ENCODE results near the gene CD34. TPM values are rescaled to one million over a fixed set of nuclear protein-coding genes. Genes with fewer than 3 reads are reported as not detected.
"Not testable (repeated sequence)": the region's sequence is repeated elsewhere in the genome, so short reads cannot be mapped to it uniquely, and the experiment has no call there.

The CD34 gene
- total RNA-seq, 6 experiments from 2014 or later, result 0.70 to 2.7 (median 2.2) TPM

GRCh38 chr1:207882692-207883091 is 28.2 kb downstream of the CD34 start:
- H3K4me3 ChIP-seq, result no peak overlapping the region
- intact Hi-C loops (cut with DNase I), result no loop called here
- peaks cover 0 to 8% (median 0%) of the 10 kb centered on the region in 4 donors for H3K4me1 ChIP-seq
- no peaks in the 10 kb centered on the region for H3K36me3 ChIP-seq
- H3K27me3 ChIP-seq, result no peaks in the 10 kb centered on the region
- no peak for ATAC-seq
- H3K9me3 ChIP-seq, result no peaks in the 10 kb centered on the region
- TF ChIP-seq CTCF (IDR thresholded peaks at IDR 0.05), result no peak
- no peak for TF ChIP-seq POLR2A (IDR thresholded peaks at IDR 0.05)
- no peak for DNase-seq
- WGBS (ENCODE audit: insufficient coverage, low coverage, low lambda C conversion rate, missing lambda C conversion rate), result 46% methylated on average over 3 of the region's 3 CpGs
- peak overlapping the region in 2 of 3 donors; percentile 25 to 26 for H3K27ac ChIP-seq

- TF ChIP-seq POLR2A (IDR thresholded peaks at IDR 0.05) (no peak), CTCF (IDR thresholded peaks at IDR 0.05) (no peak)
- intact Hi-C loops (cut with DNase I), result no loop called here
These were observed 32.0 kb downstream of the CD34 start for GRCh38 chr1:207878939-207879338.

GRCh38 chr1:207877914-207878313 is 33.0 kb downstream of the CD34 start:
- H3K4me1 ChIP-seq; H3K9me3 ChIP-seq; intact Hi-C loops (cut with DNase I); H3K36me3 ChIP-seq; ATAC-seq; H3K27ac ChIP-seq; H3K4me3 ChIP-seq; H3K27me3 ChIP-seq; DNase-seq: not testable (repeated sequence)
- 58% methylated on average over 3 of the region's 5 CpGs for WGBS (ENCODE audit: insufficient coverage, low coverage, low lambda C conversion rate, missing lambda C conversion rate)

More at GRCh38 chr1:207878939-207879338, 32.0 kb downstream of the CD34 start:
- Histone ChIP-seq H3K27ac (no peak overlapping the region), H3K4me3 (no peak overlapping the region), H3K36me3 (no peaks in the 10 kb centered on the region), H3K27me3 (no peaks in the 10 kb centered on the region), H3K4me1 (peaks cover 0 to 4% (median 0%) of the 10 kb centered on the region in 4 donors), H3K9me3 (no peaks in the 10 kb centered on the region)
- DNase-seq, result no peak
- no peak for ATAC-seq
- 71% methylated on average over 1 of the region's 1 CpG for WGBS (ENCODE audit: insufficient coverage, low coverage, low lambda C conversion rate, missing lambda C conversion rate)

- ATAC-seq, result peak; percentile 25 to 50 (median 36)
- no peak for DNase-seq
- intact Hi-C loops (cut with DNase I), result no loop called here
These were observed 34.8 kb downstream of the CD34 start for GRCh38 chr1:207876131-207876530.

GRCh38 chr1:207875532-207875931 is 35.4 kb downstream of the CD34 start:
- ATAC-seq (peak in 2 of 4 donors; percentile 27 to 55), DNase-seq (no peak)
- Histone ChIP-seq H3K27ac (no peak overlapping the region), H3K4me1 (no peaks in the 10 kb centered on the region), H3K36me3 (no peaks in the 10 kb centered on the region), H3K9me3 (no peaks in the 10 kb centered on the region), H3K4me3 (no peak overlapping the region), H3K27me3 (no peaks in the 10 kb centered on the region)
- intact Hi-C loops (cut with DNase I), result no loop called here
- TF ChIP-seq POLR2A (IDR thresholded peaks at IDR 0.05) (no peak), CTCF (IDR thresholded peaks at IDR 0.05) (no peak)
- 44% methylated on average over 3 of the region's 4 CpGs for WGBS (ENCODE audit: insufficient coverage, low coverage, low lambda C conversion rate, missing lambda C conversion rate)

More at GRCh38 chr1:207876131-207876530, 34.8 kb downstream of the CD34 start:
- no peak overlapping the region for H3K27ac ChIP-seq
- TF ChIP-seq CTCF (IDR thresholded peaks at IDR 0.05) (peak in 2 of 4 donors; percentile 6 to 19), POLR2A (IDR thresholded peaks at IDR 0.05) (no peak)
- H3K9me3 ChIP-seq, result no peaks in the 10 kb centered on the region
- no peak overlapping the region for H3K4me3 ChIP-seq
- 58% methylated on average over 4 of the region's 4 CpGs for WGBS (ENCODE audit: insufficient coverage, low coverage, low lambda C conversion rate, missing lambda C conversion rate)
- H3K4me1 ChIP-seq, result no peaks in the 10 kb centered on the region
- no peaks in the 10 kb centered on the region for H3K36me3 ChIP-seq
- H3K27me3 ChIP-seq, result no peaks in the 10 kb centered on the region

Data from right lobe of liver (tissue), 6 donors.